Measurements from ENCODE around the gene SLC12A6.
"Not testable (repeated sequence)": the region's sequence is repeated elsewhere in the genome, so short reads cannot be mapped to it uniquely, and the experiment has no call there.

DNA sequence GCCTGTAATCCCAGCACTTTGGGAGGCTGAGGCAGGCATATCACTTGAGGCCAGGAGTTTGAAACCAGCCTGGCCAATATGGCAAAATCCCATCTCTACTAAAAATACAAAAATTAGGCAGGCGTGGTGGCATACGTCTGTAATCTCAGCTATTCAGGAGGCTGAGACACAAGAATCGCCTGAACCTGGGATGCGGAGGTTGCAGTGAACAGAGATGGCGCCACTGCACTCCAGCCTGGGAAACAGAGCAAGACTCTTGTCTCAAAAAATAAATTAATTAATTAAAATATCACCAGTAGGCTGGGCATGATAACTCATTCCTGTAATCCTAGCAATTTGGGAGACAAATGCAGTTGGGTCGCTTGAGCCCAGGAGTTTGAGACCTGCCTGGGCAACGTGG lies 144.3 kb downstream of the SLC12A6 start:
- TF ChIP-seq, protein P1, sequence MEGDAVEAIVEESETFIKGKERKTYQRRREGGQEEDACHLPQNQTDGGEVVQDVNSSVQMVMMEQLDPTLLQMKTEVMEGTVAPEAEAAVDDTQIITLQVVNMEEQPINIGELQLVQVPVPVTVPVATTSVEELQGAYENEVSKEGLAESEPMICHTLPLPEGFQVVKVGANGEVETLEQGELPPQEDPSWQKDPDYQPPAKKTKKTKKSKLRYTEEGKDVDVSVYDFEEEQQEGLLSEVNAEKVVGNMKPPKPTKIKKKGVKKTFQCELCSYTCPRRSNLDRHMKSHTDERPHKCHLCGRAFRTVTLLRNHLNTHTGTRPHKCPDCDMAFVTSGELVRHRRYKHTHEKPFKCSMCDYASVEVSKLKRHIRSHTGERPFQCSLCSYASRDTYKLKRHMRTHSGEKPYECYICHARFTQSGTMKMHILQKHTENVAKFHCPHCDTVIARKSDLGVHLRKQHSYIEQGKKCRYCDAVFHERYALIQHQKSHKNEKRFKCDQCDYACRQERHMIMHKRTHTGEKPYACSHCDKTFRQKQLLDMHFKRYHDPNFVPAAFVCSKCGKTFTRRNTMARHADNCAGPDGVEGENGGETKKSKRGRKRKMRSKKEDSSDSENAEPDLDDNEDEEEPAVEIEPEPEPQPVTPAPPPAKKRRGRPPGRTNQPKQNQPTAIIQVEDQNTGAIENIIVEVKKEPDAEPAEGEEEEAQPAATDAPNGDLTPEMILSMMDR (IDR thresholded peaks at IDR 0.05) = not testable (repeated sequence)
- not testable (repeated sequence) for TF ChIP-seq POLR2A, POLR2AphosphoS5 (IDR thresholded peaks at IDR 0.05)

Data from stomach (tissue), 4 donors.